H1 (cell line): ENCODE measurements around the gene MAST1. TPM values are rescaled to one million over a fixed set of nuclear protein-coding genes. Genes with fewer than 3 reads are reported as not detected.

Experiments
- CBX8 ChIP-seq: fragments of 300-800, 300-1000 bp; sonication (generic); IDR thresholded peaks from 2 replicates; pipeline ENCODE4 v1.7.1; 2016; ENCODE audit warnings: low read depth, low read length, borderline replicate concordance
- CHD7 ChIP-seq: fragments of 300-600 bp; sonication (generic); IDR thresholded peaks from 2 replicates; pipeline ENCODE4 v1.7.1; 2012; ENCODE audit warnings: low read length, moderate library complexity, mild to moderate bottlenecking, inconsistent platforms; ENCODE audit not compliant: insufficient replicate concordance
- EZH2 ChIP-seq: fragments of 200-600 bp; sonication (generic); IDR thresholded peaks from 2 replicates; pipeline ENCODE4 v1.7.1; 2012; ENCODE audit warnings: low read depth, mild to moderate bottlenecking, moderate library complexity, low read length, inconsistent platforms; ENCODE audit not compliant: severe bottlenecking
- FOSL1 ChIP-seq: IDR thresholded peaks from 2 replicates; pipeline ENCODE4 v1.6.1; 2011; ENCODE audit warnings: mild to moderate bottlenecking, low read depth, low read length, moderate library complexity; ENCODE audit not compliant: insufficient read depth
- KDM1A ChIP-seq: fragments of 200-600, 300-600 bp; sonication (generic); IDR thresholded peaks from 2 replicates; pipeline ENCODE4 v1.7.1; 2016; ENCODE audit warnings: mild to moderate bottlenecking, low read length, borderline replicate concordance
- NANOG ChIP-seq: IDR thresholded peaks from 2 replicates; pipeline ENCODE4 v1.6.1; 2011; ENCODE audit warnings: low read length, low read depth, mild to moderate bottlenecking, inconsistent platforms; ENCODE audit not compliant: insufficient read depth, poor library complexity, severe bottlenecking
- NRF1 ChIP-seq: IDR thresholded peaks from 2 replicates; pipeline ENCODE4 v1.6.1; 2011; ENCODE audit warnings: mild to moderate bottlenecking, low read depth, low read length, improper control_type of control experiment
- SIN3A ChIP-seq, 2 experiments: IDR thresholded peaks in 1 of 2; conservative IDR thresholded peaks in 1 of 2; 2 replicates each; pipeline ENCODE4 v1.6.1; 2011 to 2012; ENCODE audit warnings: low read length in 2 of 2, improper control_type of control experiment in 1 of 2, low read depth in 1 of 2, mild to moderate bottlenecking in 1 of 2
- SIRT6 ChIP-seq: IDR thresholded peaks from one replicate; pipeline ENCODE4 v1.7.1; 2012; ENCODE audit warnings: low read length, inconsistent platforms
- polyA plus RNA-seq, 7 experiments: library from polyadenylated mRNA; depleted of rRNA in 3 of 7; stranded (reverse) in 5 of 7; unstranded in 2 of 7; fragments of >200 nt in 5 of 7; fragments of 200-250 nt in 2 of 7; gene quantifications; 1 replicate in 5 of 7; 2 replicates in 1 of 7; 4 replicates in 1 of 7; pipeline versions ENCODE4 v1.2.1 to v1.2.3, GENCODE V29; 2011 to 2013; ENCODE audit warnings: missing spikeins in 2 of 7, mixed read lengths in 2 of 7
- total RNA-seq: library from RNA; stranded (reverse); fragmentation: NEBNext Ultra II Directional; extraction: Animal tissue kit (Norgen Biotek cat#: 25700); gene quantifications from 2 replicates; pipeline ENCODE4 v1.2.1, GENCODE V29; 2021

The MAST1 gene
- total and polyA plus RNA-seq, 2 of the 8 experiments (the other 6 are each of a cell fraction or from before 2014, with no cell fraction given), result 15.6 to 28.3 TPM

GRCh38 chr19:12886651-12886968, 48.3 kb downstream of the MAST1 start (continued):
- TF ChIP-seq SIN3A (conservative IDR thresholded peaks at IDR 0.05 in 1 of 2, IDR thresholded peaks at IDR 0.05 in 1 of 2; ENCODE audit: low read depth in 1 of 2, low read length in 2 of 2) (no peak), NRF1 (no peak), FOSL1 (no peak), EZH2 (no peak), NANOG (no peak), KDM1A (no peak), CBX8 (no peak), SIRT6 (no peak), CHD7 (no peak)
- TF ChIP-seq, all 59 proteins: peak for 0
